Fibroblast of skin of left biceps (primary cell): ENCODE measurements around the gene ANKRD34A.
"Not testable (repeated sequence)": the region's sequence is repeated elsewhere in the genome, so short reads cannot be mapped to it uniquely, and the experiment has no call there.

Experiments
- DNase-seq, 2 experiments: peaks; one replicate each; pipeline ENCODE4 v3.0.0-alpha.2; 2013; ENCODE audit warnings: low read depth in 2 of 2

The ANKRD34A gene

GRCh38 chr1:145946477-145946986 is 17.8 kb downstream of the ANKRD34A start:
- no peak for DNase-seq

- DNase-seq = no peak
Measured at GRCh38 chr1:145944532-145944931, 19.8 kb downstream of the ANKRD34A start.

GRCh38 chr1:145942871-145943270 is 21.5 kb downstream of the ANKRD34A start:
- no peak for DNase-seq

- no peak for DNase-seq
Measured at GRCh38 chr1:145942405-145942804, 22.0 kb downstream of the ANKRD34A start.

- no peak for DNase-seq
Measured at GRCh38 chr1:145937436-145937835, 26.9 kb downstream of the ANKRD34A start.

GRCh38 chr1:145936247-145936646 is 28.1 kb downstream of the ANKRD34A start:
- DNase-seq = no peak

- DNase-seq = no peak
Measured at GRCh38 chr1:145935708-145936107, 28.7 kb downstream of the ANKRD34A start.

GRCh38 chr1:145932522-145933009 is 31.8 kb downstream of the ANKRD34A start:
- DNase-seq = not testable (repeated sequence)

GRCh38 chr1:145927916-145928643 is 36.3 kb downstream of the ANKRD34A start:
- DNase-seq = no peak

GRCh38 chr1:145927063-145927886 is 37.1 kb downstream of the ANKRD34A start, which contains the start of gene RBM8A:
Gene RBM8A, minus strand, starts transcription at chr1:145927484. Its CDS starts 58 bp downstream, at chr1:145927426.
- peak; percentile 95 for DNase-seq

- DNase-seq = no peak
Measured at GRCh38 chr1:145926686-145927062, 37.7 kb downstream of the ANKRD34A start.

- DNase-seq = no peak
Measured at GRCh38 chr1:145922266-145922665, 42.1 kb downstream of the ANKRD34A start.

- not testable (repeated sequence) for DNase-seq
Measured at GRCh38 chr1:145920297-145920696, 44.1 kb downstream of the ANKRD34A start.

- no peak for DNase-seq
Measured at GRCh38 chr1:145918992-145919939, 45.1 kb downstream of the ANKRD34A start.

GRCh38 chr1:145918144-145918991 is 46.0 kb downstream of the ANKRD34A start, which contains the start of gene PEX11B:
Gene PEX11B, minus strand, starts transcription at chr1:145918717. Its CDS starts 29 bp downstream, at chr1:145918688.
- DNase-seq = peak; percentile 70

- DNase-seq = no peak
Measured at GRCh38 chr1:145917595-145917994, 46.8 kb downstream of the ANKRD34A start.

GRCh38 chr1:145916745-145917144 is 47.6 kb downstream of the ANKRD34A start:
- no peak for DNase-seq

- no peak for DNase-seq
Measured at GRCh38 chr1:145912128-145912641, 52.2 kb downstream of the ANKRD34A start.
